Bronchial epithelial cell (primary cell): ENCODE results near the gene SYT12. TPM values are rescaled to one million over a fixed set of nuclear protein-coding genes. Genes with fewer than 3 reads are reported as not detected.
A peak's percentile ranks its signal among the peaks of the same experiment; 100 is the strongest.

ENCODE experiments used
- DNase-seq: peaks from one replicate; pipeline ENCODE4 v3.0.0-alpha.2; 2010; ENCODE audit warnings: low read depth
- FAIRE-seq: peaks from 2 replicates; lab custom pipeline; 2011; peaks lifted over from hg19 to GRCh38; lab: Jason Lieb, UNC
- H3K27me3 ChIP-seq: 2 replicates; pipeline ENCODE4 v1.5.1; 2011; ENCODE audit warnings: low read length; ENCODE audit not compliant: control insufficient read depth, insufficient read depth
- H3K36me3 ChIP-seq: 2 replicates; pipeline ENCODE4 v1.5.1; 2011; ENCODE audit warnings: low read length; ENCODE audit not compliant: control insufficient read depth, insufficient read depth
- H3K4me3 ChIP-seq: 2 replicates; pipeline ENCODE4 v1.5.1; 2011; ENCODE audit warnings: mild to moderate bottlenecking, low read depth, low read length, control low read depth
- total RNA-seq: library from RNA; depleted of rRNA; stranded (reverse); fragments of >200 nt; gene quantifications from 2 replicates; pipeline ENCODE4 v1.2.1, GENCODE V29; 2014
- TF ChIP-seq, protein P1 (sequence below): IDR thresholded peaks from 2 replicates; pipeline ENCODE4 v1.5.1; 2011; ENCODE audit warnings: mild to moderate bottlenecking, moderate library complexity, low read length, control low read depth, inconsistent platforms; ENCODE audit not compliant: insufficient read depth, severe bottlenecking

Gene SYT12
- total RNA-seq, 1 donor from 2014 or later, result 2.9 TPM

DNA sequence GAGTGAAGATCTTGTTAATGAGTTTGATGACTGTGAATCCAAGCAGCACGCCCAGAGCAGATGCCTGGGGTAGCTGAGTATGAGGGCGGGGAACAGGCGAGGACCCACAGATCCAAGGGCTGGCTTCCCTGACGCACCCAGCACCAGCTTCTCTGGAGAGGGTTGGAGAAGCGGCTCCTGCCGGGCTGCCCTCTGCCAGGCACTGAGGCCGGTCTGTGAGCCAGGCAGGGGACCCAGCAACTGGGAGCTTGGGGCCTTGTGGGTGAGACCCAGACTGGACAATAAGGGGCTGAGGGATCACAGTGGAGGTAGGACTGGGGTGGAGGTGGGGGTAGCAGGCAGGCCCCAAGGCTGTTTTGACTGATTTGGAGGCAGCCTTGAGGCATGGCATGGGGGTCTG is 8.6 kb upstream of the SYT12 start:
- no peak for DNase-seq
- TF ChIP-seq, protein P1, sequence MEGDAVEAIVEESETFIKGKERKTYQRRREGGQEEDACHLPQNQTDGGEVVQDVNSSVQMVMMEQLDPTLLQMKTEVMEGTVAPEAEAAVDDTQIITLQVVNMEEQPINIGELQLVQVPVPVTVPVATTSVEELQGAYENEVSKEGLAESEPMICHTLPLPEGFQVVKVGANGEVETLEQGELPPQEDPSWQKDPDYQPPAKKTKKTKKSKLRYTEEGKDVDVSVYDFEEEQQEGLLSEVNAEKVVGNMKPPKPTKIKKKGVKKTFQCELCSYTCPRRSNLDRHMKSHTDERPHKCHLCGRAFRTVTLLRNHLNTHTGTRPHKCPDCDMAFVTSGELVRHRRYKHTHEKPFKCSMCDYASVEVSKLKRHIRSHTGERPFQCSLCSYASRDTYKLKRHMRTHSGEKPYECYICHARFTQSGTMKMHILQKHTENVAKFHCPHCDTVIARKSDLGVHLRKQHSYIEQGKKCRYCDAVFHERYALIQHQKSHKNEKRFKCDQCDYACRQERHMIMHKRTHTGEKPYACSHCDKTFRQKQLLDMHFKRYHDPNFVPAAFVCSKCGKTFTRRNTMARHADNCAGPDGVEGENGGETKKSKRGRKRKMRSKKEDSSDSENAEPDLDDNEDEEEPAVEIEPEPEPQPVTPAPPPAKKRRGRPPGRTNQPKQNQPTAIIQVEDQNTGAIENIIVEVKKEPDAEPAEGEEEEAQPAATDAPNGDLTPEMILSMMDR, result no peak
- H3K4me3 ChIP-seq, result no peak overlapping the region
- no peaks in the 10 kb centered on the region for H3K27me3 ChIP-seq
- FAIRE-seq, result no peak
- H3K36me3 ChIP-seq, result no peaks in the 10 kb centered on the region

GRCh38 chr11:67015048-67015447 is 7.9 kb upstream of the SYT12 start:
- no peak for FAIRE-seq

GRCh38 chr11:67016550-67016949 is 6.4 kb upstream of the SYT12 start:
- TF ChIP-seq, protein P1, result no peak
- Histone ChIP-seq H3K36me3 (no peaks in the 10 kb centered on the region), H3K27me3 (no peaks in the 10 kb centered on the region), H3K4me3 (no peak overlapping the region)
- DNase-seq (no peak), FAIRE-seq (no peak)

More at GRCh38 chr11:67015048-67015447, 7.9 kb upstream of the SYT12 start:
- Histone ChIP-seq H3K27me3 (no peaks in the 10 kb centered on the region), H3K4me3 (no peak overlapping the region), H3K36me3 (no peaks in the 10 kb centered on the region)
- no peak for DNase-seq
- TF ChIP-seq, protein P1, result no peak

DNA sequence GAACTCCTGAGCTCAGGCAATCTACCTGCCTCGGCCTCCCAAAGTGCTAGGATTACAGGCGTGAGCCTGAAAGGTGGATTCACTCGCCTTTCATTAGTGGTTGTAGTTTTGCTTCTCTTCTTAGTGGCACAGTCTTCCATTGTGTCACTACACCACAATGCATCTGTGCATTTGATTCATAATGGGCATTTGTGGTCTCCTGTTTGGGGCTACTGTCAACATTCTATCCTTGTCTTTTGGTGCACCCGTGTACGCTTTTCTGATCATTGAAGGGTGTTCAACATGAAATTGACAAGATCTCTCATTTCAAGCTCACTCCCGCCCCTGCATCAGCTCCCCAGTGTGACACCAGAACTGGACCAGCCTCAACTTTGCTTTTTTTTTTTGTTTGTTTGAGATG is 2.0 kb upstream of the SYT12 start:
- no peak for DNase-seq
- TF ChIP-seq, protein P1, result no peak
- Histone ChIP-seq H3K4me3 (no peak overlapping the region), H3K27me3 (no peaks in the 10 kb centered on the region), H3K36me3 (no peaks in the 10 kb centered on the region)
- no peak for FAIRE-seq

- H3K4me3 ChIP-seq, result peak overlapping the region; percentile 46
- DNase-seq (peak; percentile 89), FAIRE-seq (peak; percentile 72)
- no peaks in the 10 kb centered on the region for H3K27me3 ChIP-seq
- TF ChIP-seq, protein P1, result no peak
- H3K36me3 ChIP-seq, result no peaks in the 10 kb centered on the region
These were observed 497 bp upstream of the SYT12 start for GRCh38 chr11:67022341-67022933.

GRCh38 chr11:67023957-67024353 is 1.0 kb downstream of the SYT12 start:
- H3K27me3 ChIP-seq, result no peaks in the 10 kb centered on the region
- TF ChIP-seq, protein P1, result no peak
- DNase-seq (no peak), FAIRE-seq (no peak)
- no peaks in the 10 kb centered on the region for H3K36me3 ChIP-seq
- H3K4me3 ChIP-seq, result peak overlapping the region; percentile 46
